ENCODE results near the gene IL17D. TPM values are rescaled to one million over a fixed set of nuclear protein-coding genes. Genes with fewer than 3 reads are reported as not detected.
A peak's percentile ranks its signal among the peaks of the same experiment; 100 is the strongest.

IL17D gene
- total RNA-seq, 1 experiment from 2014 or later: 1.2 TPM

GRCh38 chr13:20704459-20705069, 1.1 kb downstream of the IL17D start:
- Histone ChIP-seq H4K5ac (ENCODE audit: insufficient read length, low read depth, low read length) (no peak overlapping the region), H2BK120ac (ENCODE audit: low read depth, low read length, poor library complexity, severe bottlenecking) (no peak overlapping the region), H3K23ac (ENCODE audit: insufficient read length, low read depth, low read length) (no peak overlapping the region), H4K20me1 (ENCODE audit: control insufficient read depth, insufficient read depth, insufficient read length) (no peaks in the 10 kb centered on the region), H3K14ac (ENCODE audit: insufficient read depth, low read length) (no peak overlapping the region), H3K27ac (ENCODE audit: insufficient read length, low read depth, low read length) (no peak overlapping the region), H3K9ac (ENCODE audit: extremely low read depth, insufficient read length, low read length) (no peak overlapping the region), H3K56ac (ENCODE audit: insufficient read length, low read depth, low read length) (no peak overlapping the region), H4K8ac (replicated peaks; ENCODE audit: insufficient read length, low read depth, low read length) (no peak overlapping the region), H3K79me1 (ENCODE audit: insufficient read depth, low read depth, low read length, poor library complexity, severe bottlenecking) (no peaks in the 10 kb centered on the region), H2BK20ac (ENCODE audit: low read depth, low read length, poor library complexity, severe bottlenecking) (no peak overlapping the region), H3K4me1 (ENCODE audit: insufficient read depth, low read length) (no peaks in the 10 kb centered on the region), H2AK5ac (ENCODE audit: insufficient read length, low read length) (no peak overlapping the region), H3K4ac (ENCODE audit: low read depth, low read length) (no peak overlapping the region), H3K4me2 (ENCODE audit: insufficient read depth, insufficient read length, low read length) (peak overlapping the region; percentile 58), H3T11ph (ENCODE audit: low read length) (no peak overlapping the region), H3K27me3 (ENCODE audit: insufficient read depth, low read length) (peaks cover 6% of the 10 kb centered on the region; the same call in 1 of the 2 replicates), H3K23me2 (ENCODE audit: insufficient read length, low read depth, low read length, poor library complexity, severe bottlenecking) (peaks cover 9% of the 10 kb centered on the region), H2BK15ac (ENCODE audit: low read depth, low read length) (no peak overlapping the region), H2AFZ (ENCODE audit: low read length) (no peak overlapping the region), H4K91ac (ENCODE audit: insufficient read length, low read depth, low read length) (no peak overlapping the region), H3K9me3 (ENCODE audit: control insufficient read depth, low read depth, low read length) (no peaks in the 10 kb centered on the region), H3K18ac (ENCODE audit: insufficient read length, low read depth, low read length) (no peak overlapping the region), H2BK5ac (ENCODE audit: insufficient read length, low read length) (no peak overlapping the region), H2BK12ac (ENCODE audit: insufficient read length, low read depth, low read length) (no peak overlapping the region), H3K79me2 (ENCODE audit: insufficient read depth, low read length) (no peaks in the 10 kb centered on the region)
- Mint-ChIP-seq H3K36me3 (ENCODE audit: insufficient read depth in 1 of 3, low read depth in 3 of 3) (no peaks in the 10 kb centered on the region; a peak in 1 of 7 replicates), H3K4me3 (peak overlapping the region; percentile 60 to 80), H3K9me3 (no peaks in the 10 kb centered on the region), H3K27me3 (ENCODE audit: low read depth) (peaks cover 55% of the 10 kb centered on the region), H3K27ac (no peak overlapping the region), H3K4me1 (peaks cover 13% of the 10 kb centered on the region in 2 experiments)
- whole genome bisulfite sequencing (ENCODE audit: extremely low coverage, insufficient read length, low lambda C conversion rate): no CpG with 5 or more reads among the region's 20 CpGs
- no peak for DNase-seq
- TF ChIP-seq CTCF (conservative IDR thresholded peaks at IDR 0.05): no peak

Measured in H9 (cell line).